Measurements from ENCODE around the gene PRPS1.

DNA sequence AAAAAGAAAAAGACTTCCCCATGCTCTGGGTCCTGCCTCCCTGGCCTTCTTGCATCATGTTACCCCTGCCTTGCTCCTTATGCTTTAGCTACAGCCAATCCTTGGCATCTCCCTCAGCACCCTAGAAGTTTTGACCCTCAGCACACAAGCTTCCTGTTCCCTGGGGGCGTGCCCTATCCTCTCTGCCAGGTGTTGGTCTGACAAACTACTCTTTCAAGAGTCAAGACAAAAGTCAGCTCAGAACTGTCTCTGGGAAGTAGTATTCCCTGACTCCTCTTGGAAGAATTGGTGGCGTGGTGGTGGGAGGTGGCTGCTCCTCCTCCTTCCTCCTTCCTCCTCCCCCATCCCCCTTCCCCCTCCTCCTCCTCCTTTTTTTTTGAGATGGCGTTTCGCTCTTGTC lies 41.0 kb downstream of the PRPS1 start:
- TF ChIP-seq, protein P1, sequence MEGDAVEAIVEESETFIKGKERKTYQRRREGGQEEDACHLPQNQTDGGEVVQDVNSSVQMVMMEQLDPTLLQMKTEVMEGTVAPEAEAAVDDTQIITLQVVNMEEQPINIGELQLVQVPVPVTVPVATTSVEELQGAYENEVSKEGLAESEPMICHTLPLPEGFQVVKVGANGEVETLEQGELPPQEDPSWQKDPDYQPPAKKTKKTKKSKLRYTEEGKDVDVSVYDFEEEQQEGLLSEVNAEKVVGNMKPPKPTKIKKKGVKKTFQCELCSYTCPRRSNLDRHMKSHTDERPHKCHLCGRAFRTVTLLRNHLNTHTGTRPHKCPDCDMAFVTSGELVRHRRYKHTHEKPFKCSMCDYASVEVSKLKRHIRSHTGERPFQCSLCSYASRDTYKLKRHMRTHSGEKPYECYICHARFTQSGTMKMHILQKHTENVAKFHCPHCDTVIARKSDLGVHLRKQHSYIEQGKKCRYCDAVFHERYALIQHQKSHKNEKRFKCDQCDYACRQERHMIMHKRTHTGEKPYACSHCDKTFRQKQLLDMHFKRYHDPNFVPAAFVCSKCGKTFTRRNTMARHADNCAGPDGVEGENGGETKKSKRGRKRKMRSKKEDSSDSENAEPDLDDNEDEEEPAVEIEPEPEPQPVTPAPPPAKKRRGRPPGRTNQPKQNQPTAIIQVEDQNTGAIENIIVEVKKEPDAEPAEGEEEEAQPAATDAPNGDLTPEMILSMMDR (CRISPR knock-in tag; IDR thresholded peaks at IDR 0.05), result no peak
- no peak for TF ChIP-seq FOXM1 (CRISPR knock-in tag; IDR thresholded peaks at IDR 0.05)

All from HepG2 (cell line).